Measurements from ENCODE around the gene TOMM7.

TOMM7 gene

GRCh38 chr7:22809902-22810642, 12.6 kb downstream of the TOMM7 start:
- H3K4me3 ChIP-seq (ENCODE audit: low read length, poor library complexity, severe bottlenecking) = no peak overlapping the region
- H3K27me3 ChIP-seq (ENCODE audit: insufficient read depth, low read length, poor library complexity, severe bottlenecking) = no peaks in the 10 kb centered on the region
- TF ChIP-seq CTCF (conservative IDR thresholded peaks at IDR 0.05; ENCODE audit: low read length) (no peak), EZH2phosphoT487 (IDR thresholded peaks at IDR 0.05; ENCODE audit: borderline replicate concordance) (no peak)
- H3K4me2 ChIP-seq (ENCODE audit: low read depth, low read length, poor library complexity, severe bottlenecking) = no peak overlapping the region
- no peak overlapping the region for H2AFZ ChIP-seq (ENCODE audit: low read length)
- no peaks in the 10 kb centered on the region for H3K9me3 ChIP-seq (ENCODE audit: insufficient read depth, low read depth, low read length)
- no peaks in the 10 kb centered on the region for H4K20me1 ChIP-seq (ENCODE audit: insufficient read depth, low read length, poor library complexity, severe bottlenecking)
- H3F3A ChIP-seq (ENCODE audit: low read depth) = no peaks in the 10 kb centered on the region
- peaks cover 15% of the 10 kb centered on the region; the same call in 1 of the 2 replicates for H3K36me3 ChIP-seq (ENCODE audit: insufficient read depth, low read length)
- no peaks in the 10 kb centered on the region for H3K9me2 ChIP-seq (replicated peaks; ENCODE audit: low read depth, low read length)
- no peak overlapping the region for H3K9ac ChIP-seq (ENCODE audit: low read depth, low read length, poor library complexity, severe bottlenecking)
- H3K4me1 ChIP-seq (ENCODE audit: insufficient read depth, low read length, poor library complexity, severe bottlenecking) = no peaks in the 10 kb centered on the region
- no peaks in the 10 kb centered on the region for H3K79me2 ChIP-seq (ENCODE audit: insufficient read depth, low read length)

GRCh38 chr7:22808140-22808539, 14.5 kb downstream of the TOMM7 start:
- H3K79me2 ChIP-seq (ENCODE audit: insufficient read depth, low read length) = no peaks in the 10 kb centered on the region
- H3K4me1 ChIP-seq (ENCODE audit: insufficient read depth, low read length, poor library complexity, severe bottlenecking) = no peaks in the 10 kb centered on the region
- no peak overlapping the region for H3K9ac ChIP-seq (ENCODE audit: low read depth, low read length, poor library complexity, severe bottlenecking)
- H3K36me3 ChIP-seq (ENCODE audit: insufficient read depth, low read length) = peaks cover 14% of the 10 kb centered on the region; the same call in 1 of the 2 replicates
- TF ChIP-seq CTCF (conservative IDR thresholded peaks at IDR 0.05; ENCODE audit: low read length) (no peak), EZH2phosphoT487 (IDR thresholded peaks at IDR 0.05; ENCODE audit: borderline replicate concordance) (no peak)
- H3K4me2 ChIP-seq (ENCODE audit: low read depth, low read length, poor library complexity, severe bottlenecking) = no peak overlapping the region
- no peaks in the 10 kb centered on the region for H3K9me3 ChIP-seq (ENCODE audit: insufficient read depth, low read depth, low read length)
- H3K9me2 ChIP-seq (replicated peaks; ENCODE audit: low read depth, low read length) = no peaks in the 10 kb centered on the region
- H3K4me3 ChIP-seq (ENCODE audit: low read length, poor library complexity, severe bottlenecking) = no peak overlapping the region
- no peaks in the 10 kb centered on the region for H4K20me1 ChIP-seq (ENCODE audit: insufficient read depth, low read length, poor library complexity, severe bottlenecking)
- H3F3A ChIP-seq (ENCODE audit: low read depth) = no peaks in the 10 kb centered on the region
- no peaks in the 10 kb centered on the region for H3K27me3 ChIP-seq (ENCODE audit: insufficient read depth, low read length, poor library complexity, severe bottlenecking)
- no peak overlapping the region for H2AFZ ChIP-seq (ENCODE audit: low read length)

- Histone ChIP-seq H3K9ac (ENCODE audit: low read depth, low read length, poor library complexity, severe bottlenecking) (no peak overlapping the region), H3K9me2 (replicated peaks; ENCODE audit: low read depth, low read length) (no peaks in the 10 kb centered on the region), H3K79me2 (ENCODE audit: insufficient read depth, low read length) (no peaks in the 10 kb centered on the region), H3F3A (ENCODE audit: low read depth) (no peaks in the 10 kb centered on the region), H4K20me1 (ENCODE audit: insufficient read depth, low read length, poor library complexity, severe bottlenecking) (no peaks in the 10 kb centered on the region), H3K4me2 (ENCODE audit: low read depth, low read length, poor library complexity, severe bottlenecking) (no peak overlapping the region), H3K27me3 (ENCODE audit: insufficient read depth, low read length, poor library complexity, severe bottlenecking) (no peaks in the 10 kb centered on the region), H3K9me3 (ENCODE audit: insufficient read depth, low read depth, low read length) (no peaks in the 10 kb centered on the region), H3K4me3 (ENCODE audit: low read length, poor library complexity, severe bottlenecking) (no peak overlapping the region), H3K36me3 (ENCODE audit: insufficient read depth, low read length) (0 out of 2 replicates have a peak, but pooled peaks cover under 1% of the 10 kb centered on the region), H3K4me1 (ENCODE audit: insufficient read depth, low read length, poor library complexity, severe bottlenecking) (no peaks in the 10 kb centered on the region), H2AFZ (ENCODE audit: low read length) (no peak overlapping the region)
- TF ChIP-seq EZH2phosphoT487 (IDR thresholded peaks at IDR 0.05; ENCODE audit: borderline replicate concordance) (no peak), CTCF (conservative IDR thresholded peaks at IDR 0.05; ENCODE audit: low read length) (no peak)
Measured at GRCh38 chr7:22806752-22807151, 15.9 kb downstream of the TOMM7 start.
